SK-N-SH treated with all-trans-retinoic acid at 6 μM for 48 hours (cell line): ENCODE data around the gene LRP11.

ENCODE experiments used
- ARNTL ChIP-seq: fragments of 450-650 bp; formaldehyde crosslinking; IDR thresholded peaks from 2 replicates; pipeline ENCODE4 v1.5.0; 2020; ENCODE audit warnings: low read depth, mild to moderate bottlenecking, moderate library complexity, borderline replicate concordance
- SNAI2 ChIP-seq: fragments of 250-450 bp; sonication (Bioruptor Pico); IDR thresholded peaks from 2 replicates; pipeline ENCODE4 v1.5.0; 2020; ENCODE audit warnings: mild to moderate bottlenecking, moderate library complexity
- TF ChIP-seq, protein P1 (sequence below): fragments of 250-450 bp; sonication (Bioruptor Pico); IDR thresholded peaks from 2 replicates; pipeline ENCODE4 v1.5.0; 2020; ENCODE audit warnings: mild to moderate bottlenecking, moderate library complexity

DNA sequence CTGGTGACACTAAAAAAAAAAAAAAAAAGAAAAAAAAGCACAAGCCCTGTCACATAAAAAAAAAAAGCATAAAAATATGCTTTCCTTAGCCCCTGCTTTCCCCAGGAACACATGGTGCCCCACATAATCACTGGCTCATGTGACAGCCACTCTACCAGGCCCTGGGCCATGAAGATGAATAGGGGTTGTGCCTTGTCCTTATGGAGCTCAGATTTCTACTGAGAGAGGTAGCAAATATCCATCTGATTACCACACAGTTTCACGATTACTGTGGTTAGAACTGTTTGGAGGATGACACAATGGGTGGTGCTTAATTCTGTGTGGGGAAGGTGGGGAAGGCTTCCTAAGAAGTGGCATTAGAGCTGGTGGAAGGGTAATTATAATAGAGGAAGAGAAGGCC is 24.5 kb upstream of the LRP11 start:
- TF ChIP-seq ARNTL (CRISPR knock-in tag): no peak
- no peak for TF ChIP-seq SNAI2 (CRISPR knock-in tag)
- TF ChIP-seq, protein P1, sequence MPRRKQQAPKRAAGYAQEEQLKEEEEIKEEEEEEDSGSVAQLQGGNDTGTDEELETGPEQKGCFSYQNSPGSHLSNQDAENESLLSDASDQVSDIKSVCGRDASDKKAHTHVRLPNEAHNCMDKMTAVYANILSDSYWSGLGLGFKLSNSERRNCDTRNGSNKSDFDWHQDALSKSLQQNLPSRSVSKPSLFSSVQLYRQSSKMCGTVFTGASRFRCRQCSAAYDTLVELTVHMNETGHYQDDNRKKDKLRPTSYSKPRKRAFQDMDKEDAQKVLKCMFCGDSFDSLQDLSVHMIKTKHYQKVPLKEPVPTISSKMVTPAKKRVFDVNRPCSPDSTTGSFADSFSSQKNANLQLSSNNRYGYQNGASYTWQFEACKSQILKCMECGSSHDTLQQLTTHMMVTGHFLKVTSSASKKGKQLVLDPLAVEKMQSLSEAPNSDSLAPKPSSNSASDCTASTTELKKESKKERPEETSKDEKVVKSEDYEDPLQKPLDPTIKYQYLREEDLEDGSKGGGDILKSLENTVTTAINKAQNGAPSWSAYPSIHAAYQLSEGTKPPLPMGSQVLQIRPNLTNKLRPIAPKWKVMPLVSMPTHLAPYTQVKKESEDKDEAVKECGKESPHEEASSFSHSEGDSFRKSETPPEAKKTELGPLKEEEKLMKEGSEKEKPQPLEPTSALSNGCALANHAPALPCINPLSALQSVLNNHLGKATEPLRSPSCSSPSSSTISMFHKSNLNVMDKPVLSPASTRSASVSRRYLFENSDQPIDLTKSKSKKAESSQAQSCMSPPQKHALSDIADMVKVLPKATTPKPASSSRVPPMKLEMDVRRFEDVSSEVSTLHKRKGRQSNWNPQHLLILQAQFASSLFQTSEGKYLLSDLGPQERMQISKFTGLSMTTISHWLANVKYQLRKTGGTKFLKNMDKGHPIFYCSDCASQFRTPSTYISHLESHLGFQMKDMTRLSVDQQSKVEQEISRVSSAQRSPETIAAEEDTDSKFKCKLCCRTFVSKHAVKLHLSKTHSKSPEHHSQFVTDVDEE (CRISPR knock-in tag): no peak
